K562 (cell line): ENCODE measurements around the gene ATXN10.

Source experiments
- BMI1 ChIP-seq: fragments of 150-350 bp; IDR thresholded peaks from 2 replicates; pipeline ENCODE4 v1.6.1; 2014; ENCODE audit warnings: low read length
- BRD4 ChIP-seq: fragments of 200-600 bp; sonication (generic); IDR thresholded peaks from 2 replicates; pipeline ENCODE4 v1.6.1; 2017; ENCODE audit warnings: inconsistent platforms
- CBFB ChIP-seq: sonication (generic); formaldehyde crosslinking; IDR thresholded peaks from 2 replicates; pipeline ENCODE4 v1.4.0; 2020; ENCODE audit warnings: mild to moderate bottlenecking, missing genetic modification reagents
- CREM ChIP-seq: IDR thresholded peaks from 2 replicates; pipeline ENCODE4 v1.6.1; 2014; ENCODE audit warnings: antibody characterized with exemption, low read depth
- FOXO4 ChIP-seq: fragments of 450-650 bp; formaldehyde crosslinking; IDR thresholded peaks from 2 replicates; pipeline ENCODE4 v1.4.0; 2020; ENCODE audit warnings: mild to moderate bottlenecking, moderate library complexity
- GABPA ChIP-seq: fragments of 200-800 bp; sonication (Bioruptor generic); conservative IDR thresholded peaks from 2 replicates; pipeline ENCODE4 v1.6.1; 2016; ENCODE audit warnings: low read depth, missing genetic modification characterization, missing compliant biosample characterization
- HNRNPLL ChIP-seq: fragments of 200-400 bp; formaldehyde crosslinking; IDR thresholded peaks from 2 replicates; pipeline ENCODE4 v1.6.1; 2017; ENCODE audit warnings: low read length, low read depth, mild to moderate bottlenecking; ENCODE audit not compliant: poor library complexity, severe bottlenecking
- MLLT1 ChIP-seq, 2 experiments: fragments of 450-650 bp; IDR thresholded peaks; 2 replicates each; pipeline ENCODE4 v1.6.1; 2016
- POLR2A ChIP-seq: fragments of 450-650 bp; conservative IDR thresholded peaks from 2 replicates; pipeline ENCODE4 v1.6.1; 2016
- SMAD1 ChIP-seq: fragments of 150-350 bp; IDR thresholded peaks from 2 replicates; pipeline ENCODE4 v1.6.1; 2014; ENCODE audit warnings: low read length, low read depth; ENCODE audit not compliant: partially characterized antibody
- ZNF140 ChIP-seq: fragments of 250-450 bp; sonication (Bioruptor Pico); IDR thresholded peaks from 2 replicates; pipeline ENCODE4 v1.8.0; 2021; ENCODE audit warnings: moderate library complexity, mild to moderate bottlenecking, inconsistent platforms
- ZNF561 ChIP-seq: fragments of 450-650 bp; formaldehyde crosslinking; conservative IDR thresholded peaks from 2 replicates; pipeline ENCODE4 v1.4.0; 2020; ENCODE audit warnings: mild to moderate bottlenecking, moderate library complexity
- ZNF592 ChIP-seq: fragments of 450-650 bp; IDR thresholded peaks from 2 replicates; pipeline ENCODE4 v1.6.1; 2017; ENCODE audit warnings: antibody characterized with exemption, mild to moderate bottlenecking

- TF ChIP-seq CBFB (CRISPR knock-in tag) (no peak), CREM (no peak), ZNF561 (CRISPR knock-in tag) (no peak), ZNF592 (no peak), BRD4 (no peak), SMAD1 (no peak), GABPA (tag) (no peak), FOXO4 (CRISPR knock-in tag) (no peak), POLR2A (no peak), MLLT1 (IDR thresholded peaks at IDR 0.05) (no peak), BMI1 (no peak), ZNF140 (CRISPR knock-in tag) (no peak), HNRNPLL (no peak)
These were observed 122.3 kb downstream of the ATXN10 start for GRCh38 chr22:45793892-45794291.
